ENCODE measurements around the gene DUSP10.

The DUSP10 gene

DNA sequence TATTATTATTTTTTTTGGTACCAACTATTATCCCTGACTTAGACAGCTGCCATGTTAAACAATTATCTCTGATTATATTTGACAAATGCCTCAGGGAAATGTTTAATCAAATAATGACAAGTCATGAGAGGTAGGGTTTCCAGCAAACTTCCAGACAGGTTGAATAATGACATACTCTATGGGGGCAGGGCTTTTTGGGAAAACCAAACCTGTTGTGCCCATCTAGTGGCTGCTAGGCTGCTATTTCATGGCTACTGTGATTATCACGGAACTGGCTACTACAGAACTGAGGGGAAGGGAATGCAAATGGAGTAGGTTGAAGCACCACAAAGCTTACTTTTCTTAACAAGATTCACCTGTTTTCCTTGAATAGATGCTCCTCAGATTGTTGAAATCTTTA, 77.6 kb downstream of the DUSP10 start:
- H3K9ac ChIP-seq (ENCODE audit: low read length), result no peak overlapping the region
- no peaks in the 10 kb centered on the region for H3K9me3 ChIP-seq (ENCODE audit: low read length)
- no peaks in the 10 kb centered on the region for H3K36me3 ChIP-seq (ENCODE audit: insufficient read depth, low read length)
- H3K27ac ChIP-seq (ENCODE audit: low read depth, low read length, poor library complexity, severe bottlenecking), result no peak overlapping the region
- no peak overlapping the region for H3K4me2 ChIP-seq (ENCODE audit: low read length)
- H3K79me2 ChIP-seq (ENCODE audit: insufficient read depth, low read length), result no peaks in the 10 kb centered on the region
- H3F3A ChIP-seq (ENCODE audit: insufficient read depth, low read length), result no peaks in the 10 kb centered on the region
- no peaks in the 10 kb centered on the region for H3K27me3 ChIP-seq (ENCODE audit: insufficient read depth, low read length)
- no peaks in the 10 kb centered on the region for H4K20me1 ChIP-seq (ENCODE audit: insufficient read depth, low read length)
- H3K4me3 ChIP-seq (ENCODE audit: low read depth, low read length, poor library complexity, severe bottlenecking), result no peak overlapping the region
- no peaks in the 10 kb centered on the region for H3K4me1 ChIP-seq (ENCODE audit: insufficient read depth, low read length, severe bottlenecking)
- no peak for TF ChIP-seq EZH2 (IDR thresholded peaks at IDR 0.05; ENCODE audit: borderline replicate concordance, low read length)
- TF ChIP-seq, protein P1, sequence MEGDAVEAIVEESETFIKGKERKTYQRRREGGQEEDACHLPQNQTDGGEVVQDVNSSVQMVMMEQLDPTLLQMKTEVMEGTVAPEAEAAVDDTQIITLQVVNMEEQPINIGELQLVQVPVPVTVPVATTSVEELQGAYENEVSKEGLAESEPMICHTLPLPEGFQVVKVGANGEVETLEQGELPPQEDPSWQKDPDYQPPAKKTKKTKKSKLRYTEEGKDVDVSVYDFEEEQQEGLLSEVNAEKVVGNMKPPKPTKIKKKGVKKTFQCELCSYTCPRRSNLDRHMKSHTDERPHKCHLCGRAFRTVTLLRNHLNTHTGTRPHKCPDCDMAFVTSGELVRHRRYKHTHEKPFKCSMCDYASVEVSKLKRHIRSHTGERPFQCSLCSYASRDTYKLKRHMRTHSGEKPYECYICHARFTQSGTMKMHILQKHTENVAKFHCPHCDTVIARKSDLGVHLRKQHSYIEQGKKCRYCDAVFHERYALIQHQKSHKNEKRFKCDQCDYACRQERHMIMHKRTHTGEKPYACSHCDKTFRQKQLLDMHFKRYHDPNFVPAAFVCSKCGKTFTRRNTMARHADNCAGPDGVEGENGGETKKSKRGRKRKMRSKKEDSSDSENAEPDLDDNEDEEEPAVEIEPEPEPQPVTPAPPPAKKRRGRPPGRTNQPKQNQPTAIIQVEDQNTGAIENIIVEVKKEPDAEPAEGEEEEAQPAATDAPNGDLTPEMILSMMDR (IDR thresholded peaks at IDR 0.05; ENCODE audit: low read length), result no peak
- no peaks in the 10 kb centered on the region for H3K9me2 ChIP-seq (ENCODE audit: low read depth, low read length)
- H2AFZ ChIP-seq (ENCODE audit: low read length), result no peak overlapping the region

DNA sequence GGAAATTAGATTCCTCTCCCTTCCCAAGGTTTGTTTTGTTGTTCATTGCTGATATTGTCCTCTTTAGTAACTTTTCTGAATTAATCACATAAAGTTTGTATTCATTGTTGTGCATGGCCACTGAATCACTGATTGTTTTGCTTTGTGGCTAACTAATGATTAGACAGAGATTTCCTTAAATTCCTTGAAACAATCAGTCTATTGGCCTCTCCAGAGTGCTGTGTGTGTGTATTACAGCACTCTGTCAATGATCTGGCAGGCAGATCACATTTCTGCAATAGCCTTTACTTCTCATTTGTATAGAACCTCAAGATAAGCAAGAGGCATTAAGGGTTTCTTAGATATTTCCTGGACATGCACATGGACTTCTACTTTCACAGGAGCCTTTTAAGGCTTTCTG, 78.6 kb downstream of the DUSP10 start:
- Histone ChIP-seq H3K4me3 (ENCODE audit: low read depth, low read length, poor library complexity, severe bottlenecking) (no peak overlapping the region), H3K27me3 (ENCODE audit: insufficient read depth, low read length) (no peaks in the 10 kb centered on the region), H3K4me1 (ENCODE audit: insufficient read depth, low read length, severe bottlenecking) (no peaks in the 10 kb centered on the region), H3K4me2 (ENCODE audit: low read length) (no peak overlapping the region), H3K9ac (ENCODE audit: low read length) (no peak overlapping the region), H3K9me3 (ENCODE audit: low read length) (no peaks in the 10 kb centered on the region), H3K79me2 (ENCODE audit: insufficient read depth, low read length) (no peaks in the 10 kb centered on the region), H3K9me2 (ENCODE audit: low read depth, low read length) (no peaks in the 10 kb centered on the region), H3F3A (ENCODE audit: insufficient read depth, low read length) (no peaks in the 10 kb centered on the region), H2AFZ (ENCODE audit: low read length) (no peak overlapping the region), H4K20me1 (ENCODE audit: insufficient read depth, low read length) (no peaks in the 10 kb centered on the region), H3K27ac (ENCODE audit: low read depth, low read length, poor library complexity, severe bottlenecking) (no peak overlapping the region), H3K36me3 (ENCODE audit: insufficient read depth, low read length) (no peaks in the 10 kb centered on the region)
- TF ChIP-seq, protein P1 (IDR thresholded peaks at IDR 0.05; ENCODE audit: low read length), result no peak
- TF ChIP-seq EZH2 (IDR thresholded peaks at IDR 0.05; ENCODE audit: borderline replicate concordance, low read length), result no peak

DNA sequence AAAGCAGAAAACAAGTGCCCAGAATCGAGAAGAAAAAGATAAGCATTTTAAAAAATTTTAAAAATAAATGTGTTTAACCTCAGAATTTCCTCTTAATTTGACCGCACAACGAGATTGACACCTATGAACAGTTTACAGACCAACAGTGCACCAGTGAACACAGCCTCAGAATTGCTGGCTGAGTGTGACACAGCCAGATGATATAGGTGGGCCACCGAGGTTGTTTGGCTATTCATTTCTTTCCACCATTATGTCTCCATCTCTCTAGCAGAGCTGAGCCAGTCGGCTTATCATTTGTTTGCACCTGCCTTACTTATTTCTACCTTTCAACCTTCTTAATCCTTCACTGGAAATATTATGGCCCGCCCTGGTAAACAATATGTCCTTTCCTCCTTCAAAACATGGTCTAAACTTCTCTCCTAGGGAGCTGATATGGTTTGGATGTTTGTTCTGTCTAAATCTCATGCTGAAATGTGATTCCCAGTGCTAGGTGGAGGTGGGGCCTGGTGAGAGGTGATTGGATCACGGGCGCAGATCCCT, 86.1 kb downstream of the DUSP10 start:
- Histone ChIP-seq H3K27me3 (ENCODE audit: insufficient read depth, low read length) (no peaks in the 10 kb centered on the region), H3K4me2 (ENCODE audit: low read length) (no peak overlapping the region), H3K9me2 (ENCODE audit: low read depth, low read length) (no peaks in the 10 kb centered on the region), H3K79me2 (ENCODE audit: insufficient read depth, low read length) (no peaks in the 10 kb centered on the region), H3K27ac (ENCODE audit: low read depth, low read length, poor library complexity, severe bottlenecking) (no peak overlapping the region), H3F3A (ENCODE audit: insufficient read depth, low read length) (no peaks in the 10 kb centered on the region), H3K9me3 (ENCODE audit: low read length) (no peaks in the 10 kb centered on the region), H3K9ac (ENCODE audit: low read length) (no peak overlapping the region), H2AFZ (ENCODE audit: low read length) (no peak overlapping the region), H3K36me3 (ENCODE audit: insufficient read depth, low read length) (no peaks in the 10 kb centered on the region), H3K4me3 (ENCODE audit: low read depth, low read length, poor library complexity, severe bottlenecking) (no peak overlapping the region), H3K4me1 (ENCODE audit: insufficient read depth, low read length, severe bottlenecking) (no peaks in the 10 kb centered on the region), H4K20me1 (ENCODE audit: insufficient read depth, low read length) (no peaks in the 10 kb centered on the region)
- TF ChIP-seq EZH2 (IDR thresholded peaks at IDR 0.05; ENCODE audit: borderline replicate concordance, low read length), result no peak
- TF ChIP-seq, protein P1 (IDR thresholded peaks at IDR 0.05; ENCODE audit: low read length), result no peak

All from OCI-LY1 (cell line).